Neuronal stem cell (in vitro differentiated cells): ENCODE results near the gene RDH12.

ENCODE experiments used
- DNase-seq: peaks from one replicate; pipeline ENCODE4 v3.0.0-alpha.2; 2013; ENCODE audit warnings: low spot score
- H2AFZ ChIP-seq: one replicate; pipeline ENCODE4 v1.6.1; 2013; ENCODE audit warnings: mild to moderate bottlenecking, low read length, inconsistent platforms
- H2AK5ac ChIP-seq: 2 replicates; pipeline ENCODE4 v1.6.1; 2013; ENCODE audit warnings: low read depth, mild to moderate bottlenecking, inconsistent platforms, low read length, moderate library complexity, mixed read lengths
- H2BK120ac ChIP-seq: 2 replicates; pipeline ENCODE4 v1.6.1; 2013; ENCODE audit warnings: low read depth, mild to moderate bottlenecking, inconsistent platforms, low read length, moderate library complexity, mixed read lengths
- H2BK12ac ChIP-seq: one replicate; pipeline ENCODE4 v1.6.1; 2013; ENCODE audit warnings: low read length, inconsistent platforms
- H2BK15ac ChIP-seq: 2 replicates; pipeline ENCODE4 v1.6.1; 2013; ENCODE audit warnings: mild to moderate bottlenecking, low read length, inconsistent platforms, mixed read lengths
- H2BK5ac ChIP-seq: one replicate; pipeline ENCODE4 v1.6.1; 2013; ENCODE audit warnings: inconsistent platforms, mild to moderate bottlenecking, low read length, moderate library complexity
- H3K14ac ChIP-seq: one replicate; pipeline ENCODE4 v1.6.1; 2013; ENCODE audit warnings: low read length, inconsistent platforms
- H3K18ac ChIP-seq: 2 replicates; pipeline ENCODE4 v1.6.1; 2013; ENCODE audit warnings: low read length, inconsistent platforms
- H3K23ac ChIP-seq: 2 replicates; pipeline ENCODE4 v1.6.1; 2013; ENCODE audit warnings: low read depth, mild to moderate bottlenecking, mixed read lengths, low read length, inconsistent platforms; ENCODE audit not compliant: poor library complexity
- H3K27ac ChIP-seq: replicated peaks from 3 replicates; pipeline ENCODE4 v1.5.1; 2013; ENCODE audit warnings: low read length, inconsistent platforms
- H3K27me3 ChIP-seq, 3 experiments: 2 replicates each; pipeline ENCODE4 v1.6.1; 2013; ENCODE audit warnings: low read length in 3 of 3, mild to moderate bottlenecking in 2 of 3, inconsistent platforms in 1 of 3, low read depth in 1 of 3, mixed read lengths in 1 of 3, moderate library complexity in 1 of 3; ENCODE audit not compliant: control insufficient read depth in 3 of 3, insufficient read depth in 3 of 3
- H3K36me3 ChIP-seq, 2 donors: replicated peaks in 1 of 2; 2 replicates each; pipeline ENCODE4 v1.6.1; 2013; ENCODE audit warnings: low read length in 2 of 2; ENCODE audit not compliant: control insufficient read depth in 2 of 2, insufficient read depth in 2 of 2
- H3K4ac ChIP-seq: 2 replicates; pipeline ENCODE4 v1.6.1; 2013; ENCODE audit warnings: inconsistent platforms, mild to moderate bottlenecking, low read length, moderate library complexity
- H3K4me1 ChIP-seq, 2 donors: 1 replicate in 1 of 2; 2 replicates in 1 of 2; pipeline ENCODE4 v1.6.1; 2013; ENCODE audit warnings: low read length in 2 of 2, low read depth in 1 of 2; ENCODE audit not compliant: control insufficient read depth in 2 of 2, insufficient read depth in 1 of 2
- H3K4me2 ChIP-seq: one replicate; pipeline ENCODE4 v1.6.1; 2013; ENCODE audit warnings: mild to moderate bottlenecking, low read length, inconsistent platforms; ENCODE audit not compliant: insufficient read depth, poor library complexity, severe bottlenecking
- H3K4me3 ChIP-seq, 2 donors: 2 replicates each; pipeline ENCODE4 v1.5.1; 2013; ENCODE audit warnings: low read length in 2 of 2, mild to moderate bottlenecking in 2 of 2, inconsistent platforms in 1 of 2, moderate library complexity in 1 of 2
- H3K79me1 ChIP-seq: one replicate; pipeline ENCODE4 v1.6.1; 2013; ENCODE audit warnings: low read depth, mild to moderate bottlenecking, inconsistent platforms, low read length, moderate library complexity
- H3K9ac ChIP-seq: one replicate; pipeline ENCODE4 v1.6.1; 2013; ENCODE audit warnings: mild to moderate bottlenecking, low read depth, low read length, inconsistent platforms; ENCODE audit not compliant: poor library complexity
- H3K9me3 ChIP-seq, 2 donors: replicated peaks in 1 of 2; 2 replicates each; pipeline versions ENCODE3 to v1.6.1; 2013; ENCODE audit warnings: low read length in 2 of 2, mild to moderate bottlenecking in 2 of 2, inconsistent platforms in 1 of 2, low read depth in 1 of 2, mixed read lengths in 1 of 2, moderate library complexity in 1 of 2; ENCODE audit not compliant: control insufficient read depth in 2 of 2, insufficient read depth in 1 of 2
- H4K8ac ChIP-seq: one replicate; pipeline ENCODE4 v1.6.1; 2013; ENCODE audit warnings: low read depth, mild to moderate bottlenecking, inconsistent platforms, low read length, moderate library complexity
- H4K91ac ChIP-seq: one replicate; pipeline ENCODE4 v1.6.1; 2013; ENCODE audit warnings: low read length, low read depth, mild to moderate bottlenecking, inconsistent platforms; ENCODE audit not compliant: poor library complexity
- WGBS, 2 donors: extraction: QIAGEN DNeasy Blood & Tissue Kit; methylation state at CpG; one replicate each; pipeline ENCODE4 v1.1.7; 2013; ENCODE audit warnings: missing lambda C conversion rate in 2 of 2, mixed read lengths in 1 of 2; ENCODE audit not compliant: insufficient read length in 2 of 2, insufficient replicate concordance in 1 of 2; ENCODE audit errors: extremely low coverage in 2 of 2; 5-methylcytosine and 5-hydroxymethylcytosine counted together

Gene RDH12

GRCh38 chr14:67680121-67680602 is 21.5 kb upstream of the RDH12 start:
- WGBS, 2 donors = no CpG with 5 or more reads among the region's 3 CpGs
- H3K27ac ChIP-seq = no peak overlapping the region

GRCh38 chr14:67680941-67681340 is 20.7 kb upstream of the RDH12 start:
- no peak overlapping the region for H3K4me3 ChIP-seq
- no peak overlapping the region for H2BK15ac ChIP-seq
- no peak overlapping the region for H3K4me2 ChIP-seq
- no peak overlapping the region for H3K18ac ChIP-seq
- H3K27me3 ChIP-seq = no peaks in the 10 kb centered on the region
- H3K9me3 ChIP-seq = peaks cover 0 to 1% of the 10 kb centered on the region in 2 donors
- no peak overlapping the region for H3K27ac ChIP-seq
- WGBS, 2 donors = no CpG with 5 or more reads among the region's 2 CpGs
- H3K9ac ChIP-seq = no peak overlapping the region
- H3K23ac ChIP-seq = no peak overlapping the region
- no peak overlapping the region for H2BK120ac ChIP-seq
- H2AFZ ChIP-seq = no peak overlapping the region
- H4K91ac ChIP-seq = no peak overlapping the region
- peaks cover 0 to 4% of the 10 kb centered on the region in 2 donors for H3K4me1 ChIP-seq
- H3K36me3 ChIP-seq = peaks cover 33 to 95% of the 10 kb centered on the region in 2 donors
- H2BK5ac ChIP-seq = no peak overlapping the region
- no peak overlapping the region for H2AK5ac ChIP-seq
- peaks cover 3% of the 10 kb centered on the region for H3K79me1 ChIP-seq
- H2BK12ac ChIP-seq = no peak overlapping the region
- no peak overlapping the region for H4K8ac ChIP-seq
- H3K14ac ChIP-seq = no peak overlapping the region
- no peak for DNase-seq
- H3K4ac ChIP-seq = no peak overlapping the region

More at GRCh38 chr14:67680121-67680602, 21.5 kb upstream of the RDH12 start:
- H3K4me1 ChIP-seq = peaks cover 2 to 4% of the 10 kb centered on the region in 2 donors
- no peak overlapping the region for H2AK5ac ChIP-seq
- H3K14ac ChIP-seq = no peak overlapping the region
- H2AFZ ChIP-seq = no peak overlapping the region
- H3K9me3 ChIP-seq = no peaks in the 10 kb centered on the region
- no peak overlapping the region for H3K18ac ChIP-seq
- H2BK5ac ChIP-seq = no peak overlapping the region
- H3K36me3 ChIP-seq = peaks cover 30 to 88% of the 10 kb centered on the region in 2 donors
- H2BK15ac ChIP-seq = no peak overlapping the region
- no peak overlapping the region for H3K23ac ChIP-seq
- no peak overlapping the region for H3K4me2 ChIP-seq
- H3K4me3 ChIP-seq = no peak overlapping the region
- H4K91ac ChIP-seq = no peak overlapping the region
- H3K79me1 ChIP-seq = peaks cover 2% of the 10 kb centered on the region
- H3K27me3 ChIP-seq = no peaks in the 10 kb centered on the region
- H2BK120ac ChIP-seq = no peak overlapping the region
- H4K8ac ChIP-seq = no peak overlapping the region
- H3K4ac ChIP-seq = no peak overlapping the region
- H2BK12ac ChIP-seq = no peak overlapping the region
- no peak for DNase-seq
- no peak overlapping the region for H3K9ac ChIP-seq

DNA sequence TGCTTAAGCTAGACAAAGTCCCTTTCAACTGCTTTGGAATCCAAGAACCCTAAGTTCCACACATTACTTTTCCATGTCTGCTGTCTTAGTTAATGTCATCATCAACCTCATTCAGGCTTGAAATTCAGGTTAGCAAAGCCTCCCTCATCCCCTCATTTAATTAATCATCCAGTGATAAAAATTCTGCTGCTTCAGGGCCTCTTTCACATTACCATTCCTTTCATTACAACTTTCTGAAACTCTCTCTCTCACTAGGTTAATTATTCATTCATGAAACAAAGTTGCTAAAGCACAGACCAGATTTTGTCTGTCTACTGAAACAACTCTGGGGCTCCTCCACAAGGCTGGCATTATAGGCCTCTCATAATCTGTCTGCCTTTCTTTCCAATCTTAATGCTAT is 17.8 kb upstream of the RDH12 start:
- no peak overlapping the region for H3K4ac ChIP-seq
- H3K9ac ChIP-seq = no peak overlapping the region
- H3K36me3 ChIP-seq = peaks cover 34 to 95% of the 10 kb centered on the region in 2 donors
- peaks cover 4% of the 10 kb centered on the region for H3K79me1 ChIP-seq
- H2BK5ac ChIP-seq = no peak overlapping the region
- DNase-seq = no peak
- no peak overlapping the region for H2BK120ac ChIP-seq
- no peak overlapping the region for H3K27ac ChIP-seq
- H2BK15ac ChIP-seq = no peak overlapping the region
- H3K4me1 ChIP-seq = no peaks in the 10 kb centered on the region
- H3K23ac ChIP-seq = no peak overlapping the region
- no peak overlapping the region for H2AK5ac ChIP-seq
- no peaks in the 10 kb centered on the region for H3K27me3 ChIP-seq
- H4K91ac ChIP-seq = no peak overlapping the region
- no peak overlapping the region for H4K8ac ChIP-seq
- no peak overlapping the region for H3K14ac ChIP-seq
- H2BK12ac ChIP-seq = no peak overlapping the region
- H3K4me3 ChIP-seq = no peak overlapping the region
- H3K4me2 ChIP-seq = no peak overlapping the region
- H3K18ac ChIP-seq = no peak overlapping the region
- no peak overlapping the region for H2AFZ ChIP-seq
- H3K9me3 ChIP-seq = peaks cover 0 to 4% of the 10 kb centered on the region in 2 donors

DNA sequence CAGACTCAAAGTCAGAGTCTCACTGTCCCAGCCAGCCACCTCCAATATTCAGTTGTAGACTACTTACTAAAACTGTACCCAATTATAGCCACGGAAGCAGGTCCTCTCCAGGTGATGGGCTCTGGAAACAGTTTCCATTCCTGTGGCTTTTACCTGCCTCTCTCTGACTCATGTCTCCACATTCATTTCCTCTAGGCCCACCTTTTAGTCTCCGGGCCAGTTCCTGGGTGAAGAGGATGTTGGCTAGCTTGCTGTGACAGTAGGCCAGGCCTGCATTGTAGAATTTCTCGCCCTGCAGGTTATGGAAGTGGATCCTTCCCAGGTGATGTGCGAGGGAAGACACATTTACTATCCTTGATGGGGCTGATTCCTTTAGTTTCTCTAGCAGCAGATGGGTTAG is 11.7 kb upstream of the RDH12 start:
- Histone ChIP-seq H3K18ac (no peak overlapping the region), H2AFZ (no peak overlapping the region), H2AK5ac (no peak overlapping the region), H3K23ac (no peak overlapping the region), H3K4me1 (peaks cover 0 to 5% of the 10 kb centered on the region in 2 donors), H3K27ac (no peak overlapping the region), H3K79me1 (peaks cover 2% of the 10 kb centered on the region), H3K4me3 (no peak overlapping the region), H2BK5ac (no peak overlapping the region), H2BK15ac (no peak overlapping the region), H3K36me3 (peaks cover 49 to 90% of the 10 kb centered on the region in 2 donors), H4K91ac (no peak overlapping the region), H3K4ac (no peak overlapping the region), H4K8ac (no peak overlapping the region), H3K14ac (no peak overlapping the region), H3K9me3 (peaks cover 0 to 4% of the 10 kb centered on the region in 2 donors), H3K27me3 (no peaks in the 10 kb centered on the region), H2BK12ac (no peak overlapping the region), H3K9ac (no peak overlapping the region), H2BK120ac (no peak overlapping the region), H3K4me2 (no peak overlapping the region)
- no peak for DNase-seq
- WGBS, 2 donors = no CpG with 5 or more reads among the region's 4 CpGs
